Activated CD8-positive, alpha-beta memory T cell treated with anti-CD3 and anti-CD28 coated beads for 4 hours (primary cell): Measurements from ENCODE around the gene SLC39A11.
"Not testable (repeated sequence)": the region's sequence is repeated elsewhere in the genome, so short reads cannot be mapped to it uniquely, and the experiment has no call there.

ENCODE experiments used
- DNase-seq, 2 donors: peaks; one replicate each; pipeline ENCODE4 v3.0.0-alpha.2; 2020; ENCODE audit warnings: low read depth in 2 of 2

SLC39A11 gene

GRCh38 chr17:72658675-72659074, 433.8 kb downstream of the SLC39A11 start:
- no peak for DNase-seq

GRCh38 chr17:72657467-72658317, 434.8 kb downstream of the SLC39A11 start:
- DNase-seq: no peak

GRCh38 chr17:72656130-72656763, 436.2 kb downstream of the SLC39A11 start:
- no peak for DNase-seq

- DNase-seq: no peak
Observed at GRCh38 chr17:72654706-72655105, 437.8 kb downstream of the SLC39A11 start.

GRCh38 chr17:72651988-72652387, 440.5 kb downstream of the SLC39A11 start:
- no peak for DNase-seq

- DNase-seq: no peak
Observed at GRCh38 chr17:72648702-72649101, 443.8 kb downstream of the SLC39A11 start.

GRCh38 chr17:72646176-72646575, 446.3 kb downstream of the SLC39A11 start:
- DNase-seq: no peak

GRCh38 chr17:72644492-72644891, 448.0 kb downstream of the SLC39A11 start:
- no peak for DNase-seq

GRCh38 chr17:72643575-72644216, 448.8 kb downstream of the SLC39A11 start:
- no peak for DNase-seq

GRCh38 chr17:72642720-72643119, 449.8 kb downstream of the SLC39A11 start:
- DNase-seq: no peak

- no peak for DNase-seq
Observed at GRCh38 chr17:72640415-72641165, 451.9 kb downstream of the SLC39A11 start.

GRCh38 chr17:72639711-72640110, 452.8 kb downstream of the SLC39A11 start:
- no peak for DNase-seq

- DNase-seq: not testable (repeated sequence)
Observed at GRCh38 chr17:72638932-72639331, 453.6 kb downstream of the SLC39A11 start.

GRCh38 chr17:72635034-72635635, 457.4 kb downstream of the SLC39A11 start:
- DNase-seq: no peak

GRCh38 chr17:72634621-72635020, 457.9 kb downstream of the SLC39A11 start:
- no peak for DNase-seq

GRCh38 chr17:72631949-72632684, 460.4 kb downstream of the SLC39A11 start:
- DNase-seq: no peak

- DNase-seq: no peak
Observed at GRCh38 chr17:72631568-72631948, 460.9 kb downstream of the SLC39A11 start.

- DNase-seq: no peak
Observed at GRCh38 chr17:72624652-72625051, 467.8 kb downstream of the SLC39A11 start.

GRCh38 chr17:72624226-72624625, 468.3 kb downstream of the SLC39A11 start:
- no peak for DNase-seq

GRCh38 chr17:72622661-72623433, 469.6 kb downstream of the SLC39A11 start:
- DNase-seq: no peak
